Smooth muscle cell of the brain vasculature (primary cell): Measurements from ENCODE around the gene DIP2A.
"Not testable (repeated sequence)": the region's sequence is repeated elsewhere in the genome, so short reads cannot be mapped to it uniquely, and the experiment has no call there.

Experiments
- DNase-seq: peaks from one replicate; pipeline ENCODE4 v3.0.0-alpha.2; 2012; ENCODE audit warnings: low read depth, low spot score

Gene DIP2A

GRCh38 chr21:46527393-46527792 is 68.7 kb downstream of the DIP2A start:
- not testable (repeated sequence) for DNase-seq

GRCh38 chr21:46527801-46528200 is 69.1 kb downstream of the DIP2A start:
- DNase-seq, result no peak

DNA sequence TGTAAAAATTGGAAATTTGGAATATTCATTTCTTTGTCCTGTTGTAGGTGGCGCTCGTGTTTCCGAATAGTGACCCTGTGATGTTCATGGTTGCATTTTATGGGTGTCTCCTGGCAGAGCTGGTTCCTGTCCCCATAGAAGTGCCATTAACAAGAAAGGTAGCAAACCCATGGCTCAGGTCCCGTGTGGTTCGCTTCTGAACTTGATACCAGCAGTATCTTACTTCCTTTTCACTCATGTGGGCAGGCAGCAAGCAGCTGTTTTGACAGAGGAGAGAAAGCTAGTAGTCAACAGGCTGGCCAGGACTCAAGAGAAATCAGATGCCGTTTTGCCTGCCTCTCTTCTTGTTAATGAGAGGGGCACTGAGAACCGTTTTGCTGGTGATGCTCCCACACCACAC is 73.4 kb downstream of the DIP2A start:
- DNase-seq, result no peak

DNA sequence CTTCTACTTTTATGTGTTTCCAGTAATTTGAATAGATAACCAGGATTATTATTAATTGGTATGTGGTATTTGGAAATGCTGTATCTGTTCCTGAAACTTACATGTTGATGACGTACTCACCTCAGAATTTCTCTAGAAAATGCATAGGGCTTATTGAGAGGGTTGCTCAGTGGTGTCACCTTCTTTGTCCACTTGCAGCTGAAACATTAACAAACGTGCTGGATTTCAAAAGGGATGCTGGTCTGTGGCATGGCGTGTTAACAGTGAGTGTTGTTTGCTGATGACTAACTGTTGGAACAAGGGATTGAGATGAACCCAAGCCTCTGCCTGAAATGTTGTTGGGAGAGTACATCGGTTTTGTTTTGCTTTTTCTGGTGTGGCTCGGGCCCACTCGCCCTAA is 78.3 kb downstream of the DIP2A start:
- no peak for DNase-seq

DNA sequence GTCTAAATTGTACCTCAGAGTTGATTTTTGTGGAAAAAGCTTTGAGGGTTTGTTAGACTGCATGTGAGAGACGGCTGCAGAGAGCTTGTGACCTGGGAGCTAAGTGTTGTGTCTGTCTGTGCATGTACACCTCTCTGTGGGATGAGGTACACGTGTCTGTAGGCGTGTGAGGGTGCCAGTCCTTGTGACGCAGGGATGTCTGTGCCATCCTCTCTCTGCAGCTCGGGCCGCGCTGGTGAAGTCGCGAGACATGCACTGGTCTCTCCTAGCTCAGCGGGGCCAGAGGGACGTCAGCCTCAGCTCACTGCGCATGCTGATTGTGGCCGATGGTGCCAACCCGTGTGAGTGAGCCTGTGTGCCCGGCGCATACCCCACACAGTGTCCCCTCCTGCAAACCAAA is 79.6 kb downstream of the DIP2A start:
- DNase-seq, result no peak

- DNase-seq, result no peak
These were observed 80.4 kb downstream of the DIP2A start for GRCh38 chr21:46538851-46539666.

GRCh38 chr21:46540087-46540710 is 81.5 kb downstream of the DIP2A start:
- DNase-seq, result no peak

DNA sequence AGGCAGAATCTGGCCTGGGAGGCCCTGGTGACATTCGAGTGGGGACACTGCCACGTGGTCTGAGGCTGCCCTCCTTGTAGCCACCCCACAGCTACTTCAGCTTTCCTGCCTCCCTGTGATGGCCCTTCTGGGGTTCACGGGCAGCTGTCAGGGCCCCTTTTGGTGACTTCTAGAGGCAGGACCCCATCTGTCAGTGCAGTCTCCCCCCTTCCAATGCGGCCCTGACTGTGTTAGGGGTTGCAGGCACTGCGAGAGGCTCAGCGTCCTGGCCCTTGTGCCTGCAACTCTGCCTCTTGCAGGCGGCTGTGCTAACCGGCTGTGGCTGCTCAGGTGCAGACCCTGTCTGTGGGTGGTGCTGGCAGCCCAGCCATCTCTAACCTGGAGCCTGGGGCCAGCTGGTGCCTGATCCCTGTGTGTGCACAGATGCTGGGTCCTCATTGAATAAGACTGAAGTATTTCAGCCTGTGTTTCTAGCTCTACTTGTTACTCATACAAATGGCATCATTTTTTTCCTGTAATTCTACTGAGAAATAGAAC is 84.0 kb downstream of the DIP2A start:
- DNase-seq, result no peak

DNA sequence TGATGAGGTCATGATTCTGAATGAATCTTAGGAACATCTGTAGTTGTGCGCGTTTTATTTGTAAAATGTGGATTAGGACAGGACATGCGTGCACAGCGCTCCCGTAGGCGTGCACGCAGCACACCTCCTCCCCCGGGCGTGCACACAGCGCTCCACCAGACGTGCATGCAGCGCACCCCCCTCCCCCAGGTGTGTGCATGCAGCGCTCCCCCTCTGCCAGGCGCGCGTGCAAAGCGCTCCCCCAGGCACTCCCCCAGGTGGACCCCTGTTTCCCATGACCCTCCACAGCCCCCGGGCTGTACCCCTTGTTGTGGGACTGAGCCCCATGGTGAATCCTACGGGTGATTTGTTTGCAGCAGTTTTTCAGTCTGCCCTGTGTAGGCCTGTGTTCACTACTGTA is 84.6 kb downstream of the DIP2A start:
- DNase-seq, result no peak

- DNase-seq, result no peak
These were observed 85.3 kb downstream of the DIP2A start for GRCh38 chr21:46544003-46544402.

DNA sequence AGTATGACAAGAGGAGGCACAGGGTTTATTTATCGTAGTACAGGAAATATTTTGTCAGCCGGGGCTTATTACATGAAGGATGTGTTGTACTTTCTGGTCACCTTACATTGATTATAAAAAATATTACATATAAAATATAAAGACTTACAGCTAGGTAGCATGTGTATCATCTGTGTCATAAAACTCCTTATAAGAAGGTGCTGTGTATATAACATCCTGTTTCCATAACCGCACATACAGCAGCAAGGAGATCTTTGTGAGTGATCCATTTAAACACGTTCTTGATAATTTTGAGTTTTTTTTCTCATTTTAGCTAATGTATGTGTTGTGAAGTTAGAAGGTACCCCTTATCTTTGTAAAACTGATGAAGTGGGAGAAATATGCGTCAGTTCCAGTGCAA is 86.1 kb downstream of the DIP2A start:
- no peak for DNase-seq

- DNase-seq, result no peak
These were observed 86.7 kb downstream of the DIP2A start for GRCh38 chr21:46545363-46545762.

GRCh38 chr21:46545911-46546310 is 87.2 kb downstream of the DIP2A start:
- no peak for DNase-seq

GRCh38 chr21:46546799-46547198 is 88.1 kb downstream of the DIP2A start:
- DNase-seq, result no peak

DNA sequence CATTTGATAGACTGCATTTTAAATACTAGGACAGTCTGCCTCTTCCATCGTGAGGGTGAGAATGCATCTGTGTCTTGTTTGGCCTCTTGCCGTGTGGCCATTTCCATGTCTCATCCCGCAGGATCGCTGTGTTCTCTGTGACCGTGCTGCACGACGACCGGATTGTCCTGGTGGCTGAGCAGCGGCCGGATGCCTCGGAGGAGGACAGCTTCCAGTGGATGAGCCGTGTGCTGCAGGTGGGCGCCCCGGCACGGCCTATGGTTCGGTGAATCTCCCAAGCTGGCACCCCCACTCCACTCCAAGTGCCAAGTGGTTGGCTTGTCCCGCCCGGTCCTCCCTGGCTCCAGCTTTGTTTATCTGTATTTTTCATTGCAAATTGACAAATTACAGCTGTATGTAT is 91.0 kb downstream of the DIP2A start:
- no peak for DNase-seq

DNA sequence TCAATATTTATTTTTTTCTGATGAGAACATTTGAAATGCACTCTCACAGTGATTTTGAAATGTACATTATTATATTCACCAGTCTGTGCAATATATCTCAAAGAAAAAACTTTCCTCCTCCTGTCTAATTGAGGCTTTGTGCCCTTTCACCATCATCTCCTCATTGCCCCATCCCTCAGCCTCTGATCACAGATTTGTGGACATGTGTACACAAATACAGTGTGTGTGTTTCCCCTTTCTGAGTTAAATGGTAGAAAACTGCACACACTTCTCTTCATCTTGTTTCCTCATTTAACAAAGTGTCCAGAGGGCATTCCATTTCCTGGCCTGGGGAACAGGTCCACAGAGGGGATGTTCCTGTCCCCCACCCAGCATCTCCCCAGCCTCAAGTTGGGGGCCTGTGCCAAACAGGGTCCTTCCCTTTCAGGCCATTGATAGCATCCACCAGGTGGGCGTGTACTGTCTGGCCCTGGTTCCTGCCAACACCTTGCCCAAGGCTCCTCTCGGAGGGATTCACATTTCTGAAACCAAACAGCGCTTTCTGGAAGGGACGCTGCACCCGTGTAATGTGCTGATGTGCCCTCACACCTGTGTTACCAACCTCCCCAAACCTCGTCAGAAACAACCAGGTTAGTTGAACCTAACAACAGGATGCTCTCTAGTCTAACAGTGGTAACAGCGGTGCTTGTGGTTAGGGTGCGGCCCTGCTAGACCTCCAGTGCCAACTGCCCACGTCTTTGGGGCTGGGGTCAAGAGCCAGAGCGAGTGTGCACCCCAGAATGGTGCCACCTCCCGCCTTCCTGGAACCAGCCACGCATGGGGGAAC is 91.6 kb downstream of the DIP2A start:
- DNase-seq, result no peak

GRCh38 chr21:46551636-46552241 is 93.0 kb downstream of the DIP2A start:
- DNase-seq, result no peak

GRCh38 chr21:46552274-46552673 is 93.6 kb downstream of the DIP2A start:
- DNase-seq, result no peak

DNA sequence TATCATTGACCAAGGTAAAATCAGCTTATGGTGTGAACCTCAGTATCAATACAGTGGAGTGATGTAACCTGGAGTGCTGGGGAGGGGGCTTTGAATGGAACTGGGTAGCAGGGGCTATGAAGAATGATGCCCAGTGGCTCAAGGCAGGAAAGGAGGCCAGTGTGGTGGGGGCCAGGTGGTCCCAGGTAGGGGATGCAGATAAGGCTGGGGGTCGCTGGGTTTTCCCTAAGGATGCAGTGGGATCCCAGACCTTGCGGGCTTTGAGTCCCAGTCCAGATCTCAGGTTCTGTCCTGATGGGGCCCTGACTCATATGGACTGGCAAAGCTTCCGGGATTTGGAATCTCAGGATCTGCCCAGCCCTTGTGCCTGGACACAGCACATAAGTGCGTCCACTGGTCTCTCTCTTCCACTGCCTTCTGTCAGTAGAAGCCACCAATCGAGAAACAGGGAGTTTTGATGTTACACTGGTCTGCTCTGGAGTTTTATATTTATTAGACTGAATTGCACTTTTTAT is 94.2 kb downstream of the DIP2A start:
- DNase-seq, result no peak

DNA sequence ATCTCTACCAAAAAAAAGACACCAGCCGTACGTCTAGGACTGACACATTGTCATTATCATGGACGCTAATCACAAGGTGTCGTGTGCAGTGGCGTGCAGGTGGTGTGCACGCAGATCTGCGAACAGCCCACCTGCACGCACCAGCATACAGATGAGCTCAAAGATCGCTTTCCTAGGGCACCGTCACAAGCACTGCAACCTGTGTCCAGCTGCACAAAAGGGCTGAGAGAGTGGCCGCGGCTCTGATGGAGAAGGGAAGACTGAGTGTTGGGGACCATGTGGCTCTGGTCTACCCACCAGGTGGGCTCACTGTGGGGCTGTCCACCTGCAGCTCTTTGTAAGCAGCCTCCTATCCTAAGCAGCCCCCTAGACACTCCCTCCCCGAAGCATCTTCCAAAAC is 95.3 kb downstream of the DIP2A start:
- no peak for DNase-seq

DNA sequence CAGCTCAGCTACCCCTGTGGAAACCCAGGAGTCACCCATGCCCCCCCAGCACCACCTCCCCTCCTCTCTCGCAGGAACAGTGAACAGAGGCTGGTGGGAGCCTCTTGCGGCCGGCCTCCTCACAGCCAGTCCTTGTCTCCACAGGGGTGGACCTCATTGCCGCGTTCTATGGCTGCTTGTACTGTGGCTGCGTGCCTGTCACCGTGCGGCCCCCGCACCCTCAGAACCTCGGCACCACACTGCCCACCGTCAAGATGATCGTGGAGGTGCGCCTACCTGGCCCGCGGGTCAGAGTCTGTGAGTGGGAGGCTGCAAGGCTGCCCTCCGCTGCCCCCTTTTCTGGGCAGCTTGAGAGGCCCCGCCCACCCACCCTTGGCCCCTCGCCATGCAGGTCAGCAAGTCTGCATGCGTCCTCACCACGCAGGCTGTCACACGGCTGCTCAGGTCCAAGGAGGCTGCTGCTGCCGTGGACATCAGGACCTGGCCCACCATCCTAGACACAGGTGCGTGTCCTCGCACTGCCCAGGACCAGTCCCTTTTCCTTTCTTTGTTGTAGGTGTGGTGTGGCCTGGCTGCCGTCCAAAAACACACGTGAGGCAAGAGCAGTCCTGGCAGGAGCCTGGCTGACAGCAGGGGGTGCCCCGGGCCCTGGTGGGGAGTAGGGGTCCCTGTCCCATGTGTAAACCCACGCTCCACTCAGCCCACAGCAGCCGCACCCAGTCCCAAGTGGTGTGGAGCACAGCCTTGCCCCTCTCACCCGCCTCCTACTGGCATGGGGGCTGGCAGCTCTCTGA is 95.9 kb downstream of the DIP2A start:
- no peak for DNase-seq
